ENCODE data around the gene ETV3L.

ETV3L gene

GRCh38 chr1:157131281-157131680 is 31.7 kb upstream of the ETV3L start:
- no peak for DNase-seq

DNA sequence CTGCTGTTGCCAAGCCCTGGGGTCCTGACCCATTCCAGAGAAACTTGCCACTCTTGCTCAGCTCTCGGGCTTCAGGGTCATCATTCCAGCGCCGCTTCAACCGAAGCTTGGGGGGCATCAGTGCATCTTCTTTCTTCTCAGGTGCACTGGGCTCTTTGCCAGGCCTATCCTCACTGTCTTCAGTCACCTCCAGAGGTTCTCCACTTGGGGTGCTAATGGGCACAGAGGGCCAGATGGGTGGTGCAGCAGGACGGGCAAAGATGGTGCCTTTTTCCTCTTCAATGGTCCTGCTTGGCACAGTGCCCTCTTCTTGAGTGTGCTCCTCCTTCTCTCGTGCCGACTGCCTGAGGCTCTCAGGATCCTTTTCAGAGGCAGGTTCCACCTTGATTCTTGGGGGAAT is 25.2 kb upstream of the ETV3L start:
- DNase-seq: no peak

GRCh38 chr1:157119448-157119847 is 19.8 kb upstream of the ETV3L start:
- DNase-seq: no peak

- DNase-seq: no peak
Measured at GRCh38 chr1:157119008-157119407, 19.4 kb upstream of the ETV3L start.

DNA sequence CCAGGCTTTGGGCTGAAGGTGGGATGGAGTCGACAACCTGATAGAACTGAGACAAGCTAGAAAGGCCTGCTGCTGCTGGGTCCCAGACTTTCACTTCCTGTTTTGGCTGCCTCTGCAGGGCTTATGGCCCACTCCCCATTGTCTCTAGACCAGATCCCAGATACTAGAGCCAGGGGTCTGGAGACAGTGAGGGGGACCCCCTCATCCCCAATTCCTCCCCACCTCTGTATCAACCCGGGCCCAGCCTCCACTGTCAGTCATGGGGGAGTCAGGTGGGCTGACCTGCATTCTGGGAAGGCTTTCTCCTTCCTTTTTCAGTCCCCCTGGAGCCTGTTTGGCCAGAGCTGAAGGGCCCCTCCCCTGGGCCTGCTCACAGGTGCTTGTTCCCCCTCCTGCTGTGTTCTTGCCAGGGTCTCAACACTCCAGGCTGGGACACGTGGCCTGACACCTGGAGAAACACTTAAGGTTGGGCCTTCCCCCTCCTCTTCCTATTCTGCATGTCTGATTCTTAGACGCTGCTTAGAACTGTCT is 18.0 kb upstream of the ETV3L start:
- DNase-seq: no peak

GRCh38 chr1:157116737-157117103 is 17.1 kb upstream of the ETV3L start:
- DNase-seq: no peak

DNA sequence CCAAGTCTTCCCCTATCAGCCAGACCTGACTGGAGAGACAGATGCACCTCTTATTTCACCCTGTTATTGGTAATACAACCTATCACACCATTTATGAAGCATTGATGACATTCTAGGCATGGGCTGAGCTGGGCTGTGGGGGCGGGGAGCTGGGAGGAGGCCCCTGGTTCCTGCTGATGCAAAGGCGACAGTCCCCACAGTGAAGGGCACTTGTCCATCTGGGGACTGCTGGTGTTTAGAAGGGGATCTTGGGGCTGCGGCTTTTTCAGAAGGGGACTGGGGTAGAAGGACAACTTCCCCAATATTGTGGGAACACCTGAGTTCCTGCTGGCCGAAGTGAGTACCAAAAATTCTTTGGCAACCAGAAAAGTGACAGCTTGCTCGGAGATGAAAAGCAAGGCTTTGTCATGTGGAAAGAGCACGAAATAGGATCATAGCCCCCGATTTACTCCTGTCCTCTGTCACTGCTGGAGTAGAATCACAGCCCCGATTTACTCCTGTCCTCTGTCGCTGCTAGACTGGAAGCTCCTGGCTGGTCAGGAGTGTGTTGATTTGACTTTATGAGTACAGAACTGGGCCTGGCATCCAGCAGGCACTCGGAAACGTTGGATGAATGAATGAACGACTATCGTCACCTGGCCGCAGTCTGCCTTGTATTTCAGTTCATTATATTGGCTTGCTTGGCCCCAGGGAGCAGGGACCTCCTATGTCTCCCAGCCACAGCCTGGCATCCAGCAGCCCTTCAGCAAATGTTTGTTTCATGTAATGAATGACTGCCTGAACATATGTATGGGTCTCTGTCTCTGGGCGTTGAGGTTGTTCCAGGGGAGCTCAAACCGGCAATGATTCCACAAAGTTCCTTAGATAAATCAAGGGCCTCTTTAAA is 16.5 kb upstream of the ETV3L start:
- no peak for DNase-seq

- no peak for DNase-seq
Measured at GRCh38 chr1:157115429-157115838, 15.8 kb upstream of the ETV3L start.

GRCh38 chr1:157114183-157115121 is 14.8 kb upstream of the ETV3L start:
- DNase-seq: no peak

- no peak for DNase-seq
Measured at GRCh38 chr1:157113631-157114030, 14.0 kb upstream of the ETV3L start.

- DNase-seq: no peak
Measured at GRCh38 chr1:157113106-157113505, 13.5 kb upstream of the ETV3L start.

- DNase-seq: no peak
Measured at GRCh38 chr1:157112186-157112867, 12.7 kb upstream of the ETV3L start.

GRCh38 chr1:157111396-157112165 is 12.0 kb upstream of the ETV3L start:
- no peak for DNase-seq

- DNase-seq: no peak
Measured at GRCh38 chr1:157110686-157111085, 11.1 kb upstream of the ETV3L start.

GRCh38 chr1:157110003-157110402 is 10.4 kb upstream of the ETV3L start:
- DNase-seq: no peak

- no peak for DNase-seq
Measured at GRCh38 chr1:157108448-157108847, 8.8 kb upstream of the ETV3L start.

- no peak for DNase-seq
Measured at GRCh38 chr1:157107702-157108101, 8.1 kb upstream of the ETV3L start.

DNA sequence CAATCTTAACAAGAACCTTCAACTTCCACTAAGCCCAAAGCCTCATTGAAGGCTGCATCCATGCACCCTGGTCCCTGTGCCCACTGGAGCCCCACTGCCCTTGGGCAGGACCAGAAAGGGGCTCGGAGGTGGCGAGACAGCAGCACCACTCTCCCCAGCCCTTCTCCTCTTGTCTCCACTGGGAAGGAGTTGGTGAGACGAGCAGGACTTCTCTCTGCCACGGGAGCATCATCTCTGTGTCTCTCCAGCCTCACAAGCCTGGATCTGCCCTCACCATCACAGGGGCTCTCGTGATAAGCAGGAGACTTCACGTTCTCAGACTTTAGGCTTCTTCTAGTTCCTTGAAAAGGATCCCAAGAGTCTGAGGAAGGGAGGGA is 7.2 kb upstream of the ETV3L start:
- no peak for DNase-seq

DNA sequence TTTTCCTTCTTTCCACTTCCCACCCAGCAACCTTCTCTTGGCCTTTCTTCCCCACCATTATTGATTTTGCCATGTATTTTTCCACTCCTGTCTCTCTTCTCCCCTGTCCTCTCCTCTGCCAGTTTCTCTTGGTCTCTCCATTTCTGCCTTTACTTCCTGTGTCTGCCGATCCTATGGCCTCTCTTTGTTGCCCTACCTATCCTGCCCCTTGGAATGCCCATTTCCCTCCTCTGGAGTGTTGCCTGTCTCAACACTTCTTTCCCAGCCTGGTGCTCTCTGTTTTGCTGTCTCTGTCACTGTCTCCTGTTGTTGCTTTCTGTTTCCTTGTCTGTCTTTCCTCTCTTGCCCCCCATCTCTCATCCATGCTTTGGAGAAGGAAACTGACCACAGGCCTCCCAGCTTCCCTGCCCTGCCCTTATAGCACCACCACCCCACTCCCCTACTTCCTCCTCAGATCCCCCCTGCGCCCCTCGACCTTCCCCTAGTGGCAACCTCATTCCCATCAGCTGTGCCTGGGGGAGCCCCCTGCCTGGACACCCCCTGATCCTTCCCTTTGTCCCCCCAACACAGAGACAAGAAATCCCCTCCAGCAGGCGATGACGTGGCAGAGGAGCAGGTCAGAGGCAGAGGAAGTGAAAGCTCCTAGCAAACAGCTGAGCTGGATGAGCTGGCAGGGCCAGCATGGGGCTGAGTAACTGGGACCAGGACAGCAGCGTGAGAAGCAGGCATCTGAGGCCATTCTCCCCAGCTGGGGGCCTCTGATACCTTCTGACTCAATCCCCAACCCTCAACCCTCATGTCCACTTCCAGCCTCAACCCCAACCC is 6.6 kb upstream of the ETV3L start:
- peak; percentile 34 to 50 for DNase-seq

- no peak for DNase-seq
Measured at GRCh38 chr1:157105298-157105987, 5.8 kb upstream of the ETV3L start.

Data from activated CD4-positive, alpha-beta T cell treated with anti-CD3 and anti-CD28 coated beads, Interleukin-2, amount 50 U/mL, for 48 hours (primary cell).